ENCODE measurements around the gene KRTAP5-6.

- no peak for TF ChIP-seq CTCF (IDR thresholded peaks at IDR 0.05)
- no peak for TF ChIP-seq POLR2A (IDR thresholded peaks at IDR 0.05)
These were observed 45.4 kb downstream of the KRTAP5-6 start for GRCh38 chr11:1742371-1742770.

Data from suprapubic skin (tissue), 3 donors.